Measurements from ENCODE around the gene RTN4R.

DNA sequence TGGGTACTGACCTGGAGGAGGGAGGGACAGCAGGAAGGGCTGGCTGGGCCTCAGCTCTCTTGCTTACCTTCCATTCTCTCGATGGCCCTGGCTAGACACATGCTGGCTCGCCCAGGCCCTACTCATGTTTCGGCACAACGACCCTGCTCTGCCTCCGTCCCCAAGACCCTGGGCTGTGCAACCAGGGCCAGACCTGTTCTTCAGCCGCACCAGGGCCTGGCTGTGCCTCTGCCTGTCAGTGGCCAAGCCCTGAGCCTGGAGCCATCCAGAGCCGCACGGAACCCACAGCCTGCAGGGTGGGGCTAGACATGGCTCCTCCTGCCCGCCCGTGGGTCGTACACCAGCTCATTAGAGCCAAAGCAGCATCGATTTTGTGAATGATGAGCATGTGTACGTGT lies 47.5 kb downstream of the RTN4R start:
- TF ChIP-seq SIN3A (IDR thresholded peaks at IDR 0.05; ENCODE audit: borderline replicate concordance, insufficient read depth, low read length) (no peak), POLR2AphosphoS5 (IDR thresholded peaks at IDR 0.05; ENCODE audit: low read depth, low read length) (no peak), TAF1 (IDR thresholded peaks at IDR 0.05; ENCODE audit: borderline replicate concordance, insufficient read depth, low read length) (no peak)

All from PFSK-1 (cell line).